ENCODE results near the gene KHK. TPM values are rescaled to one million over a fixed set of nuclear protein-coding genes. Genes with fewer than 3 reads are reported as not detected.

Gene KHK
- total RNA-seq, 2 experiments from 2014 or later = 6.7 to 9.5 TPM

DNA sequence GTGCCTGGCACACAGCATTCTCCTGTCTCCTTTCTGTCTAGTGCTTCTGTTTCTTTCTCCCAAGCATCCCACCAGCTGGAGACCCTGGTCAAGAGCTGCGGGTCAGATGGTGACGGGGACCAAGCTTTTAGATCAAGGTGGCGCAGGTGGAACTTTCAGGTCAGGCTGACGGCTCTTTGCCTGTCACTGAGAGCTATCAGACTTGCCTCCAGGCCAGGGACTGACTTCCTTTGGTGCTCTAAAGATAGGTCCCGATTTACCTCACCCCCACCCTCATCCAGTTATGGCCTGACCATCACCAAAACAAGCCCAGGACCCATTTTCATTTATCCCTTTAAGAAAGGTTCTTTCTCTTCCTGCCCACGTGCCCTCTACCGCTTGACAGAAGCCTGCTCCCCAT is 9.3 kb upstream of the KHK start:
- Mint-ChIP-seq H3K27ac (peak overlapping the region; percentile 63), H3K27me3 (no peaks in the 10 kb centered on the region), H3K4me1 (ENCODE audit: low read depth) (peaks cover 58% of the 10 kb centered on the region), H3K9me3 (no peaks in the 10 kb centered on the region), H3K4me3 (no peak overlapping the region), H3K36me3 (ENCODE audit: low read depth) (no peaks in the 10 kb centered on the region)
- intact Hi-C loops (cut with micrococcal nuclease) = no loop called here
- TF ChIP-seq CTCF (IDR thresholded peaks at IDR 0.05) = no peak
- CTCF ChIA-PET = interaction anchor here (1.0 kb wide), 1 partner anchor 8 kb away, joined by 3 read pairs; no protein-coding TSS in a partner anchor
- POLR2A ChIA-PET = interaction anchor here (1.4 to 1.8 kb wide), 2 partner anchors 8 to 26 kb away, joined by 5 to 8 read pairs; partner anchors contain the start of gene AGBL5
- DNase-seq (no peak), ATAC-seq (no peak)

DNA sequence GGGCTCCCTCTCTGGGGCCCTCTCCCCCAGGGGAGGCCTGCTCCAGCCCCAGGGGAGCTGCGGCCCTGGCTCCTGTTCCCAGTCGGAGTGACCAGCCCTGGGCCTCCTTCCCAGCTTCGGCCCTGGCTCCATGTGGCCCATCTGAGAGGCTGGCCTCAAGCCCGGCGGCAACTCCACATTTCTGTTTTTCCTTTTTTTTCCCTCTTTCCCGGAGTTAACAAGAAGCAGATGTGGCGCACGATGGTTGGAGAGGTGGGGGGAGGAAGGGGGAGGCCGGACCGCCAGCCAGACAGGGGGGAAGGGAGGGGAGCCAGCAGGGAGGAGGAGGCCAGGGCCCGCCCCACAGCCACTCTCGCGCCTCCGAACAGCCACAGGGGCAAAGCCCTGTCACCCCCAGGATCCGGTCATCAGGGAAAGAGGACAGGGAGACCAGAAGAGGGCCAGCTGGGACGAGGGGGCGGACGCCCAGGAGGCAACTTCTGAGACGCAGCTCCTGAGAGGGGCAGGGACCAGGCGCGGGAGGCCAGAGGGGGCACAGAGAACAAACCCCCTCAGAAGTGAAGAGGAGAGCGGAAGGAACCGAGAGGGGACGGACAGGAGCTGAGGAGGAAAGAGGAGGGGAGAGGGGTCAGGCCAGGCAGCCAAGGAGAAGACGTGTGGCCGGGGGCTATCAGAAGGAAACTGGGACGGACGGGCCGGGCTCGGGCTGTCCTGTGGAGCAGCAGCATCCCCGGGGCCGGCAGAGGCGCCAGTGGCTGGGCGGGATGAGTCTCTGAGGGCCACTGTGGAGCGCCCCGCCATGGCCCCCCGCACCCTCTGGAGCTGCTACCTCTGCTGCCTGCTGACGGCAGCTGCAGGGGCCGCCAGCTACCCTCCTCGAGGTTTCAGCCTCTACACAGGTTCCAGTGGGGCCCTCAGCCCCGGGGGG is 8.0 kb upstream of the KHK start, which contains the start of gene EMILIN1:
EMILIN1 (plus strand) TSS at position 349 of the 928 bp plus-strand sequence; CDS start at position 800, 451 bp downstream.
- ATAC-seq = no peak
- CTCF ChIA-PET = no interaction called here
- H3K9me3 Mint-ChIP-seq = no peaks in the 10 kb centered on the region
- no peaks in the 10 kb centered on the region for H3K27me3 Mint-ChIP-seq
- POLR2A ChIA-PET = interaction anchor here (1.0 to 1.8 kb wide), 2 partner anchors 7 to 28 kb away, joined by 5 read pairs; partner anchors contain the start of gene AGBL5
- TF ChIP-seq CTCF (IDR thresholded peaks at IDR 0.05) = no peak
- no peaks in the 10 kb centered on the region for H3K36me3 Mint-ChIP-seq (ENCODE audit: low read depth)
- H3K27ac Mint-ChIP-seq = peak within 1 kb of the TSS; percentile 48
- H3K4me1 Mint-ChIP-seq (ENCODE audit: low read depth) = peaks cover 47% of the 10 kb centered on the region
- H3K4me3 Mint-ChIP-seq = no peak within 1 kb of the TSS
- intact Hi-C loops (cut with micrococcal nuclease) = no loop called here
- no peak for DNase-seq

DNA sequence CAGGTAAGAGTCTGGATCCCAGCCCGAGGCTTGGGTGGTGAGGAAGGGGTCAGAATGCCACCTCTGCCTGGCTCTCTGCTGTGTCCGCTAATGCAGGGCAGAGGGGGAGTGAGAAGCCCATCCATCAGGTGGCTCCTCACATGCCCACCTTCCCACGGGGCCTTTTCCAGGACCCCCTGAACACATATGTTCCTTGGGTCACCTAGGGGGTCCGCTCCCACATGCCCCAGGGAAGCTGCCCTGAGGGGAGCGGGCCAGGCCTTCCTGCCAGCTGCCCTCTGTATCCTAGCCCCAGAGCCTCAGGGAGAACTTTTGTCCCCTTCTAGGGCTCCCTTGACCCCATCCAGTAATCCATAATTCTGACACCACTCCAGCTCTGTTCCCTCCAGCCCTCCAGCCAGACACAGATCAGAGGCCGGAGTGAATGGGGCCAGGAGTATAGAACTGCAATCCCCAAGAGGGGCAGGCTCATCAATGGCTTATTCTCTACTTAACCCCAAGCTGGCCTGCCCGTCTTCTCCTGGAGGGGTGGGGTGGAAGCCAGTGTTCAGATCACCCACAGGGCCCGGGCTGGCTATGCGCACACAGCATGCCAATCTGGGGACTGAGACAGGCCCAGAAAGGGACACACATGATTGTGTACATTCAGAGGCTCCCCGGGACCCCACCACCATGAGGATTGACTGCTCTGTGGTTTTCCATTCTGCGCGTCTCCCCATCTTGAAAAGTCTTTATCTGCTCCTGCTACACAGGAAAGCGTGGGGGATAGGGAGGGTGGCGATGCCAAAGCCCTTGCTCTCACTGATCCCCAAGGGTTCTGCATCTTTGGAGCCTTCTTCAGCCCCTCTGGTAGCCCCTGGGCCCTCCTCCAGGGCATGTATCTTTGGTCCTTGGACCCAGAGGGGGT is 7.1 kb upstream of the KHK start:
- ATAC-seq = no peak
- POLR2A ChIA-PET = interaction anchor here (0.6 to 1.0 kb wide), 2 partner anchors 29 kb away, joined by 3 to 5 read pairs; partner anchors contain the start of gene AGBL5
- TF ChIP-seq CTCF (IDR thresholded peaks at IDR 0.05) = no peak
- H3K27ac Mint-ChIP-seq = peak overlapping the region; percentile 97
- H3K27me3 Mint-ChIP-seq = no peaks in the 10 kb centered on the region
- no peaks in the 10 kb centered on the region for H3K36me3 Mint-ChIP-seq (ENCODE audit: low read depth)
- peaks cover 38% of the 10 kb centered on the region for H3K4me1 Mint-ChIP-seq (ENCODE audit: low read depth)
- H3K9me3 Mint-ChIP-seq = no peaks in the 10 kb centered on the region
- intact Hi-C loops (cut with micrococcal nuclease) = no loop called here
- CTCF ChIA-PET = interaction anchor here (1.7 to 4.1 kb wide), 2 partner anchors 7 to 55 kb away, joined by 6 to 26 read pairs; partner anchors contain the start of genes OST4 and PREB
- H3K4me3 Mint-ChIP-seq = no peak overlapping the region
- DNase-seq = no peak

GRCh38 chr2:27080140-27080469 is 6.5 kb upstream of the KHK start:
- ChIA-PET CTCF (interaction anchor here (0.6 to 4.1 kb wide), 3 partner anchors 8 to 518 kb away, joined by 3 to 26 read pairs (median 6); partner anchors contain the start of genes OST4 and PREB), POLR2A (interaction anchor here (0.6 to 6.1 kb wide), 2 partner anchors 7 to 29 kb away, joined by 3 to 40 read pairs; partner anchors contain the start of gene OST4)
- no peak for DNase-seq
- Mint-ChIP-seq H3K27me3 (no peaks in the 10 kb centered on the region), H3K27ac (peak overlapping the region; percentile 97), H3K4me1 (ENCODE audit: low read depth) (peaks cover 35% of the 10 kb centered on the region), H3K4me3 (peak overlapping the region; percentile 29), H3K36me3 (ENCODE audit: low read depth) (no peaks in the 10 kb centered on the region), H3K9me3 (no peaks in the 10 kb centered on the region)
- TF ChIP-seq CTCF (IDR thresholded peaks at IDR 0.05) = no peak
- ATAC-seq = no peak
- intact Hi-C loops (cut with micrococcal nuclease) = no loop called here

All from activated CD8-positive, alpha-beta T cell treated with anti-CD3 and anti-CD28 coated beads for 36 hours (primary cell).